Loucy (cell line): Measurements from ENCODE around the gene ADGB.

Source experiments
- H2AFZ ChIP-seq: fragments of 200-600 bp; sonication (generic); 2 replicates; pipeline ENCODE4 v1.6.0; 2016; ENCODE audit warnings: antibody characterized with exemption, mild to moderate bottlenecking, low read length, moderate library complexity
- H3F3A ChIP-seq: fragments of 200-600 bp; 2 replicates; pipeline ENCODE4 v1.6.0; 2016; ENCODE audit warnings: antibody characterized with exemption, low read depth, mild to moderate bottlenecking
- H3K27me3 ChIP-seq: fragments of 200-600 bp; sonication (generic); 2 replicates; pipeline ENCODE4 v1.6.1; 2014; ENCODE audit warnings: low read length, mild to moderate bottlenecking; ENCODE audit not compliant: insufficient read depth, poor library complexity, severe bottlenecking
- H3K36me3 ChIP-seq: fragments of 200-600 bp; sonication (generic); 2 replicates; pipeline ENCODE4 v1.6.1; 2016; ENCODE audit warnings: low read length; ENCODE audit not compliant: insufficient read depth
- H3K4me1 ChIP-seq: fragments of 200-600 bp; sonication (generic); 2 replicates; pipeline ENCODE4 v1.5.1; 2014; ENCODE audit warnings: low read length, mild to moderate bottlenecking; ENCODE audit not compliant: insufficient read depth, poor library complexity, severe bottlenecking
- H3K4me2 ChIP-seq: fragments of 200-600 bp; sonication (generic); 2 replicates; pipeline ENCODE4 v1.6.0; 2014; ENCODE audit warnings: antibody characterized with exemption, low read length, low read depth, mild to moderate bottlenecking; ENCODE audit not compliant: poor library complexity, severe bottlenecking
- H3K4me3 ChIP-seq: fragments of 200-600 bp; sonication (generic); 2 replicates; pipeline ENCODE4 v1.5.1; 2014; ENCODE audit warnings: low read length, mild to moderate bottlenecking, mixed read lengths; ENCODE audit not compliant: poor library complexity, severe bottlenecking
- H3K79me2 ChIP-seq: fragments of 200-600 bp; sonication (generic); 2 replicates; pipeline ENCODE4 v1.6.1; 2014; ENCODE audit warnings: low read length; ENCODE audit not compliant: insufficient read depth
- H3K9ac ChIP-seq: fragments of 200-600 bp; sonication (generic); 2 replicates; pipeline ENCODE4 v1.6.0; 2014; ENCODE audit warnings: mild to moderate bottlenecking, low read depth, low read length, moderate library complexity; ENCODE audit not compliant: poor library complexity, severe bottlenecking
- H3K9me2 ChIP-seq: fragments of 200-600 bp; sonication (generic); replicated peaks from 2 replicates; pipeline ENCODE4 v1.6.1; 2016; ENCODE audit warnings: low read depth, low read length, mixed read lengths
- H3K9me3 ChIP-seq: fragments of 200-600 bp; sonication (generic); 2 replicates; pipeline ENCODE4 v1.6.1; 2014; ENCODE audit warnings: mild to moderate bottlenecking, antibody characterized with exemption, low read length, low read depth; ENCODE audit not compliant: insufficient read depth
- H4K20me1 ChIP-seq: fragments of 200-600 bp; sonication (generic); 2 replicates; pipeline ENCODE4 v1.6.0; 2014; ENCODE audit warnings: antibody characterized with exemption, low read length, mild to moderate bottlenecking; ENCODE audit not compliant: insufficient read depth, poor library complexity, severe bottlenecking
- CTCF ChIP-seq: fragments of 200-600 bp; sonication (generic); conservative IDR thresholded peaks from 2 replicates; pipeline ENCODE4 v1.5.1; 2014; ENCODE audit warnings: mild to moderate bottlenecking, antibody characterized with exemption, low read length
- EZH2phosphoT487 ChIP-seq: fragments of 200-600 bp; IDR thresholded peaks from 2 replicates; pipeline ENCODE4 v1.6.1; 2018; ENCODE audit warnings: antibody characterized with exemption, mild to moderate bottlenecking, moderate library complexity, borderline replicate concordance

The ADGB gene

GRCh38 chr6:146598772-146599405, at the start of gene ADGB:
Gene ADGB (plus strand): TSS chr6:146598972. CDS start chr6:146599041, 69 bp downstream.
- TF ChIP-seq CTCF (no peak), EZH2phosphoT487 (no peak)
- H3K9me2 ChIP-seq, result no peaks in the 10 kb centered on the region
- no peaks in the 10 kb centered on the region for H3K27me3 ChIP-seq
- no peak within 1 kb of the TSS for H3K4me3 ChIP-seq
- H2AFZ ChIP-seq, result no peak within 1 kb of the TSS
- no peaks in the 10 kb centered on the region for H3K9me3 ChIP-seq
- H3K36me3 ChIP-seq, result no peaks in the 10 kb centered on the region
- H3K9ac ChIP-seq, result no peak within 1 kb of the TSS
- H3F3A ChIP-seq, result no peaks in the 10 kb centered on the region
- H3K79me2 ChIP-seq, result no peaks in the 10 kb centered on the region
- H3K4me1 ChIP-seq, result no peaks in the 10 kb centered on the region
- no peak within 1 kb of the TSS for H3K4me2 ChIP-seq
- H4K20me1 ChIP-seq, result no peaks in the 10 kb centered on the region

GRCh38 chr6:146550911-146551310, 47.9 kb upstream of the ADGB start:
- H3K9me2 ChIP-seq, result no peaks in the 10 kb centered on the region
- no peaks in the 10 kb centered on the region for H3K27me3 ChIP-seq
- H3K4me1 ChIP-seq, result peaks cover 23% of the 10 kb centered on the region
- H3K9me3 ChIP-seq, result no peaks in the 10 kb centered on the region
- H3K4me2 ChIP-seq, result no peak overlapping the region
- TF ChIP-seq EZH2phosphoT487 (no peak), CTCF (no peak)
- no peak overlapping the region for H3K9ac ChIP-seq
- no peak overlapping the region for H3K4me3 ChIP-seq
- H3K36me3 ChIP-seq, result no peaks in the 10 kb centered on the region
- peaks cover under 1% of the 10 kb centered on the region; the same call in 1 of the 2 replicates for H3K79me2 ChIP-seq
- H4K20me1 ChIP-seq, result no peaks in the 10 kb centered on the region
- H2AFZ ChIP-seq, result no peak overlapping the region
- H3F3A ChIP-seq, result no peaks in the 10 kb centered on the region

GRCh38 chr6:146551545-146551944, 47.2 kb upstream of the ADGB start:
- H3K36me3 ChIP-seq, result no peaks in the 10 kb centered on the region

More at GRCh38 chr6:146551545-146551944, 47.2 kb upstream of the ADGB start:
- no peaks in the 10 kb centered on the region for H3K9me2 ChIP-seq
- no peak for TF ChIP-seq CTCF
- TF ChIP-seq EZH2phosphoT487, result no peak
- H3K4me1 ChIP-seq, result peaks cover 20% of the 10 kb centered on the region
- H3K9me3 ChIP-seq, result no peaks in the 10 kb centered on the region
- no peaks in the 10 kb centered on the region for H4K20me1 ChIP-seq
- H3F3A ChIP-seq, result no peaks in the 10 kb centered on the region
- no peak overlapping the region for H2AFZ ChIP-seq
- H3K9ac ChIP-seq, result no peak overlapping the region
- no peaks in the 10 kb centered on the region for H3K27me3 ChIP-seq
- H3K79me2 ChIP-seq, result no peaks in the 10 kb centered on the region
- no peak overlapping the region for H3K4me3 ChIP-seq
- peak overlapping the region; percentile 6 for H3K4me2 ChIP-seq
